Measurements from ENCODE around the gene ADGRE2.

Gene ADGRE2

GRCh38 chr19:14731200-14731599 lies 47.2 kb downstream of the ADGRE2 start:
- peaks cover 20% of the 10 kb centered on the region for H3K9me3 ChIP-seq (ENCODE audit: control insufficient read depth, low read length)
- no peaks in the 10 kb centered on the region for H3K36me3 ChIP-seq (ENCODE audit: control insufficient read depth, insufficient read depth, low read length, severe bottlenecking)
- H3K9ac ChIP-seq (ENCODE audit: low read length) = no peak overlapping the region
- H3K27me3 ChIP-seq (replicated peaks; ENCODE audit: control insufficient read depth, insufficient read depth, low read length) = no peaks in the 10 kb centered on the region
- H3K4me1 ChIP-seq (ENCODE audit: control insufficient read depth, insufficient read depth, low read length) = no peaks in the 10 kb centered on the region
- H3K4me3 ChIP-seq (ENCODE audit: low read length) = no peak overlapping the region
- DNase-seq (ENCODE audit: low read depth) = no peak

GRCh38 chr19:14728595-14728994 lies 49.8 kb downstream of the ADGRE2 start:
- peaks cover 8% of the 10 kb centered on the region for H3K36me3 ChIP-seq (ENCODE audit: control insufficient read depth, insufficient read depth, low read length, severe bottlenecking)
- no peak for DNase-seq (ENCODE audit: low read depth)
- no peaks in the 10 kb centered on the region for H3K27me3 ChIP-seq (replicated peaks; ENCODE audit: control insufficient read depth, insufficient read depth, low read length)
- H3K4me3 ChIP-seq (ENCODE audit: low read length) = no peak overlapping the region
- H3K9me3 ChIP-seq (ENCODE audit: control insufficient read depth, low read length) = peaks cover 42% of the 10 kb centered on the region
- H3K9ac ChIP-seq (ENCODE audit: low read length) = no peak overlapping the region
- H3K4me1 ChIP-seq (ENCODE audit: control insufficient read depth, insufficient read depth, low read length) = no peaks in the 10 kb centered on the region

- H3K4me1 ChIP-seq (ENCODE audit: control insufficient read depth, insufficient read depth, low read length) = no peaks in the 10 kb centered on the region
These were observed 56.2 kb downstream of the ADGRE2 start for GRCh38 chr19:14722127-14722526.

GRCh38 chr19:14719162-14719561 lies 59.2 kb downstream of the ADGRE2 start:
- H3K4me1 ChIP-seq (ENCODE audit: control insufficient read depth, insufficient read depth, low read length) = no peaks in the 10 kb centered on the region
- H3K4me3 ChIP-seq (ENCODE audit: low read length) = peak overlapping the region; percentile 71
- H3K9ac ChIP-seq (ENCODE audit: low read length) = no peak overlapping the region
- H3K36me3 ChIP-seq (ENCODE audit: control insufficient read depth, insufficient read depth, low read length, severe bottlenecking) = peaks cover 96% of the 10 kb centered on the region
- H3K9me3 ChIP-seq (ENCODE audit: control insufficient read depth, low read length) = peaks cover 97% of the 10 kb centered on the region
- DNase-seq (ENCODE audit: low read depth) = no peak
- H3K27me3 ChIP-seq (replicated peaks; ENCODE audit: control insufficient read depth, insufficient read depth, low read length) = no peaks in the 10 kb centered on the region

More at GRCh38 chr19:14722127-14722526, 56.2 kb downstream of the ADGRE2 start:
- no peak for DNase-seq (ENCODE audit: low read depth)
- H3K4me3 ChIP-seq (ENCODE audit: low read length) = peak overlapping the region; percentile 71
- H3K9me3 ChIP-seq (ENCODE audit: control insufficient read depth, low read length) = peaks cover 88% of the 10 kb centered on the region
- no peak overlapping the region for H3K9ac ChIP-seq (ENCODE audit: low read length)
- peaks cover 68% of the 10 kb centered on the region for H3K36me3 ChIP-seq (ENCODE audit: control insufficient read depth, insufficient read depth, low read length, severe bottlenecking)
- no peaks in the 10 kb centered on the region for H3K27me3 ChIP-seq (replicated peaks; ENCODE audit: control insufficient read depth, insufficient read depth, low read length)

GRCh38 chr19:14718522-14719116 lies 59.7 kb downstream of the ADGRE2 start:
- Histone ChIP-seq H3K9me3 (ENCODE audit: control insufficient read depth, low read length) (peaks cover 97% of the 10 kb centered on the region), H3K36me3 (ENCODE audit: control insufficient read depth, insufficient read depth, low read length, severe bottlenecking) (peaks cover 94% of the 10 kb centered on the region), H3K27me3 (replicated peaks; ENCODE audit: control insufficient read depth, insufficient read depth, low read length) (no peaks in the 10 kb centered on the region), H3K4me1 (ENCODE audit: control insufficient read depth, insufficient read depth, low read length) (no peaks in the 10 kb centered on the region), H3K9ac (ENCODE audit: low read length) (no peak overlapping the region), H3K4me3 (ENCODE audit: low read length) (peak overlapping the region; percentile 71)
- DNase-seq (ENCODE audit: low read depth) = no peak

- H3K4me1 ChIP-seq (ENCODE audit: control insufficient read depth, insufficient read depth, low read length) = no peaks in the 10 kb centered on the region
- H3K36me3 ChIP-seq (ENCODE audit: control insufficient read depth, insufficient read depth, low read length, severe bottlenecking) = peaks cover 95% of the 10 kb centered on the region
- H3K4me3 ChIP-seq (ENCODE audit: low read length) = no peak overlapping the region
- H3K27me3 ChIP-seq (replicated peaks; ENCODE audit: control insufficient read depth, insufficient read depth, low read length) = no peaks in the 10 kb centered on the region
- H3K9ac ChIP-seq (ENCODE audit: low read length) = no peak overlapping the region
- peaks cover 75% of the 10 kb centered on the region for H3K9me3 ChIP-seq (ENCODE audit: control insufficient read depth, low read length)
- DNase-seq (ENCODE audit: low read depth) = no peak
These were observed 62.5 kb downstream of the ADGRE2 start for GRCh38 chr19:14715841-14716240.

- Histone ChIP-seq H3K9me3 (ENCODE audit: control insufficient read depth, low read length) (no peaks in the 10 kb centered on the region), H3K36me3 (ENCODE audit: control insufficient read depth, insufficient read depth, low read length, severe bottlenecking) (peaks cover 89% of the 10 kb centered on the region), H3K9ac (ENCODE audit: low read length) (no peak overlapping the region), H3K4me1 (ENCODE audit: control insufficient read depth, insufficient read depth, low read length) (no peaks in the 10 kb centered on the region), H3K4me3 (ENCODE audit: low read length) (no peak overlapping the region), H3K27me3 (replicated peaks; ENCODE audit: control insufficient read depth, insufficient read depth, low read length) (no peaks in the 10 kb centered on the region)
- no peak for DNase-seq (ENCODE audit: low read depth)
These were observed 73.9 kb downstream of the ADGRE2 start for GRCh38 chr19:14704450-14704849.

- peaks cover 89% of the 10 kb centered on the region for H3K36me3 ChIP-seq (ENCODE audit: control insufficient read depth, insufficient read depth, low read length, severe bottlenecking)
- no peaks in the 10 kb centered on the region for H3K4me1 ChIP-seq (ENCODE audit: control insufficient read depth, insufficient read depth, low read length)
- H3K4me3 ChIP-seq (ENCODE audit: low read length) = no peak overlapping the region
- no peak overlapping the region for H3K9ac ChIP-seq (ENCODE audit: low read length)
- no peaks in the 10 kb centered on the region for H3K27me3 ChIP-seq (replicated peaks; ENCODE audit: control insufficient read depth, insufficient read depth, low read length)
- no peaks in the 10 kb centered on the region for H3K9me3 ChIP-seq (ENCODE audit: control insufficient read depth, low read length)
- no peak for DNase-seq (ENCODE audit: low read depth)
These were observed 74.5 kb downstream of the ADGRE2 start for GRCh38 chr19:14703833-14704232.

- Histone ChIP-seq H3K27me3 (replicated peaks; ENCODE audit: control insufficient read depth, insufficient read depth, low read length) (no peaks in the 10 kb centered on the region), H3K9ac (ENCODE audit: low read length) (no peak overlapping the region), H3K36me3 (ENCODE audit: control insufficient read depth, insufficient read depth, low read length, severe bottlenecking) (peaks cover 88% of the 10 kb centered on the region), H3K9me3 (ENCODE audit: control insufficient read depth, low read length) (no peaks in the 10 kb centered on the region), H3K4me3 (ENCODE audit: low read length) (no peak overlapping the region), H3K4me1 (ENCODE audit: control insufficient read depth, insufficient read depth, low read length) (no peaks in the 10 kb centered on the region)
- no peak for DNase-seq (ENCODE audit: low read depth)
These were observed 77.5 kb downstream of the ADGRE2 start for GRCh38 chr19:14700711-14701375.

- Histone ChIP-seq H3K9ac (ENCODE audit: low read length) (no peak overlapping the region), H3K9me3 (ENCODE audit: control insufficient read depth, low read length) (no peaks in the 10 kb centered on the region), H3K27me3 (replicated peaks; ENCODE audit: control insufficient read depth, insufficient read depth, low read length) (no peaks in the 10 kb centered on the region), H3K4me3 (ENCODE audit: low read length) (no peak overlapping the region), H3K4me1 (ENCODE audit: control insufficient read depth, insufficient read depth, low read length) (no peaks in the 10 kb centered on the region), H3K36me3 (ENCODE audit: control insufficient read depth, insufficient read depth, low read length, severe bottlenecking) (peaks cover 88% of the 10 kb centered on the region)
- DNase-seq (ENCODE audit: low read depth) = no peak
These were observed 78.7 kb downstream of the ADGRE2 start for GRCh38 chr19:14699641-14700040.

- Histone ChIP-seq H3K27me3 (replicated peaks; ENCODE audit: control insufficient read depth, insufficient read depth, low read length) (no peaks in the 10 kb centered on the region), H3K4me1 (ENCODE audit: control insufficient read depth, insufficient read depth, low read length) (peaks cover 6% of the 10 kb centered on the region), H3K4me3 (ENCODE audit: low read length) (no peak overlapping the region), H3K9ac (ENCODE audit: low read length) (no peak overlapping the region), H3K36me3 (ENCODE audit: control insufficient read depth, insufficient read depth, low read length, severe bottlenecking) (peaks cover 54% of the 10 kb centered on the region), H3K9me3 (ENCODE audit: control insufficient read depth, low read length) (no peaks in the 10 kb centered on the region)
- DNase-seq (ENCODE audit: low read depth) = no peak
These were observed 82.9 kb downstream of the ADGRE2 start for GRCh38 chr19:14695471-14695870.

All from adipocyte (in vitro differentiated cells).